ENCODE results near the gene GAN.

The GAN gene

GRCh38 chr16:81310045-81310644, 4.6 kb upstream of the GAN start:
- H3K27ac ChIP-seq: no peak overlapping the region
- TF ChIP-seq CTCF (conservative IDR thresholded peaks at IDR 0.05) (no peak), ZFX (IDR thresholded peaks at IDR 0.05) (no peak)

- no peak overlapping the region for H3K27ac ChIP-seq
- TF ChIP-seq ZFX (IDR thresholded peaks at IDR 0.05) (no peak), CTCF (conservative IDR thresholded peaks at IDR 0.05) (no peak)
Measured at GRCh38 chr16:81311762-81312161, 3.0 kb upstream of the GAN start.

GRCh38 chr16:81313701-81314602, 810 bp upstream of the GAN start:
- peak overlapping the region; percentile 88 for H3K27ac ChIP-seq
- TF ChIP-seq ZFX (IDR thresholded peaks at IDR 0.05) (no peak), CTCF (conservative IDR thresholded peaks at IDR 0.05) (no peak)

- TF ChIP-seq CTCF (conservative IDR thresholded peaks at IDR 0.05) (peak; percentile 20), ZFX (IDR thresholded peaks at IDR 0.05) (peak; percentile 47)
- H3K27ac ChIP-seq: peak overlapping the region; percentile 88
Measured at GRCh38 chr16:81315271-81316175, 761 bp downstream of the GAN start.

GRCh38 chr16:81316176-81316496, 1.4 kb downstream of the GAN start:
- no peak overlapping the region for H3K27ac ChIP-seq
- TF ChIP-seq ZFX (IDR thresholded peaks at IDR 0.05) (no peak), CTCF (conservative IDR thresholded peaks at IDR 0.05) (no peak)

- H3K27ac ChIP-seq: no peak overlapping the region
- TF ChIP-seq ZFX (IDR thresholded peaks at IDR 0.05): no peak
- no peak for TF ChIP-seq CTCF (conservative IDR thresholded peaks at IDR 0.05)
Measured at GRCh38 chr16:81318711-81319110, 3.9 kb downstream of the GAN start.
